Cerebellar nuclear complex (tissue), 1 donor: ENCODE results near the gene BYSL.
A peak's percentile ranks its signal among the peaks of the same experiment; 100 is the strongest.

Source experiments
- DNase-seq, 2 experiments: peaks; one replicate each; lab custom pipeline; 2025; lab: John Stamatoyannopoulos, UW

BYSL gene

GRCh38 chr6:41920921-41921711 is at the start of gene BYSL, which contains the start of gene MED20:
TSS of gene BYSL (plus strand) at chr6:41921499. CDS start at chr6:41921563, 64 bp downstream.
TSS of gene MED20 (minus strand) at chr6:41921139. CDS start at chr6:41921018, 121 bp downstream.
- DNase-seq, result peak; percentile 18 to 90

- no peak for DNase-seq
Measured at GRCh38 chr6:41871691-41872090, 49.6 kb upstream of the BYSL start.

DNA sequence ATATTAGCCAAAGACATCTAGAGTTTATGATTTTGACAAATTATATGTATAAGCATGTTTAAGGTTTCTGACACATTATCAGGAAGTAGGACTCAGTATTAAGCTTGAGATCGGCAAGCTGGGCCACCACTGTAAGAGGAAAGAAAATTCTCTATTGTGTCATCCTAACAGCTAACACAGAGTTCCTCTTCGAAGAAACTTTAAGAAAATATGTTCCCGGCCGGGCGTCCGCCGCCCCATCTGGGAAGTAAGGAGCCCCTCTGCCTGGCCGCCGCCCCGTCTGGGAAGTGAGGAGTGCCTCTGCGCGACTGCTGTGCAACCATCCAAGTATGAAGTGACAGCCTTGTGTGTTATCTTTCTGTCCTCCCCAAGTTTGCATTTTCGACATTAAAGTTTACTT is 49.2 kb upstream of the BYSL start:
- DNase-seq, result no peak

DNA sequence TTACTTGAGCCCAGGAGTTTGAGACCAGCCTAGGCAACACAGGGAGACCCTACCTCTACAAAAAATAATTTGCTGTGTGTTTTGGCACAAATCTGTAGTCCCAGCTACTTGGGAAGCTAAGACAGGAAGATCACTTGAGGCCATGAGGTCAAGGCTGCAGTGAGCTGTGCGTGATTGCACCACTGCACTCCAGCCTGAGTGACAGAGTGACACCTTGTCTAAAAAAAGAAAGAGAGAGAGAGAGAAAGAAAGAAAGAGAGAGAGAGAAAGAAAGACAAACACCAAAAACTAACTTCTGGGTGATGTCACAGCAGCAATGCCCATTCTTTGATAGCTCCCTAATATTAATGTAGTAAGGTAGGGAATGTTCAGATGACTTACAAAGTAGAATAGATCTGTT is 46.6 kb upstream of the BYSL start:
- DNase-seq, result no peak

DNA sequence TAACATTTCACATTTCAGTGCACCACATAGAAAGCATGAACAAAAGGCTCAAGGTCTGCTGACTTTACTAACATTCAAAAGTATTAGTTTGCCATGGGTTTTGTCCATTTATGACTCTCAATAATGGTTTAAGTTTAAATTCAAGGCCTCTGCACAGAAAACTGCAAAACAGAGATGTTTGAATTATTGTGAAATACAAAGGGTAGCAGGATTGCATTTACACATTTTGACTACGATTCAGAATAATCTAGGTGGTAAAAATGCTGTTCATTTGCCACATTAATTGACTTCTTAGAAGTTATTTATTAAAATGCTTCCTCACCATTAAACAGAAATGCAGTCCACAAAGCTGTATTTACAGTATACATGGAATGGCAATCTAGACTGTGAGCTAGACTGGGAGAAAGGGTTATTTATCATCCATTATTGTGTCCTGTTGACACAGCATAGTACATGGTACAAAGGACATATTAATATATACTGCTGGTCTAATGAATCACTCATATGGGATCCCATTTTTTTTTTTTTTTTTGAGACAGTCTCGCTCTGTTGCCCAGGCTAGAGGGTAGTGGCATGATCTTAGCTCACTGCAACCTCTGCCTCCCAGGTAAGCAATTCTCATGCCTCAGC is 44.1 kb upstream of the BYSL start:
- no peak for DNase-seq

DNA sequence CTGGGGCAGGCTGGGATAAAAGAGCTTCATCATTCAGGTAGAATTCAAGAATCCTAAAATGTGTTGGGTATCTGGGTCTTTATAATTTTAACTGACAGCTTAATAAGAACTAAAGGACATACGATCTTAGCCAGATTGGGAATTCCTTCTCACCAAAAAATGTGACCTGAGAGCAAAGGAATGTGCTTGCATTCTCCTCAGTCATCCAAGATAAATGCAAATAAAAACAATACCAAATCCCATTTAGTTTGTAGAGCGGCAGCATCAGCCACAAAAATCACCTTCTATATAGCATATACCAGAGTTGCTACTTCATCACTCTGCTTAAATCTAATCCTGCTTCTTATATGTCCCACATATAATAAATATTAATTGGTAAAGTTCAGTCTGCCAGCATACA is 43.1 kb upstream of the BYSL start:
- no peak for DNase-seq

- no peak for DNase-seq
Measured at GRCh38 chr6:41878961-41879405, 42.3 kb upstream of the BYSL start.

DNA sequence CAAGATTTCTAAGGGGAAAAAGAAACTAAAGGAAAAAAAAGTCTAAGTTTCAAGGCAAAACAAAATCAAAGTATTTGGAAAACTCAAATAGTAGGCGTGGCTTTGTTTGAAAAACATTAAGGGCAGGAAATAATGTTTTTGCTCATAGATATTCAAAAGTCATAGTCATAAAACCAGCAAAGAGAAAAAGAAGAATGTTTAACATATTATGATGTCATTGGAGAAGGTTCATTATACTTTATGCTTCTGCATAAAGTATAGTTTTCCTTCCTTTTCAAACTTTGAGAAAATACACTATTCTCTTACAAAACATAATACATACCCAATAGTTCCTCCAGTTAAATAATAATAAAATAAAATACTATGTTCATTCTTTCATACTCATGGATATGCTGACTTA is 39.8 kb upstream of the BYSL start:
- DNase-seq, result no peak

- no peak for DNase-seq
Measured at GRCh38 chr6:41884957-41885356, 36.3 kb upstream of the BYSL start.

DNA sequence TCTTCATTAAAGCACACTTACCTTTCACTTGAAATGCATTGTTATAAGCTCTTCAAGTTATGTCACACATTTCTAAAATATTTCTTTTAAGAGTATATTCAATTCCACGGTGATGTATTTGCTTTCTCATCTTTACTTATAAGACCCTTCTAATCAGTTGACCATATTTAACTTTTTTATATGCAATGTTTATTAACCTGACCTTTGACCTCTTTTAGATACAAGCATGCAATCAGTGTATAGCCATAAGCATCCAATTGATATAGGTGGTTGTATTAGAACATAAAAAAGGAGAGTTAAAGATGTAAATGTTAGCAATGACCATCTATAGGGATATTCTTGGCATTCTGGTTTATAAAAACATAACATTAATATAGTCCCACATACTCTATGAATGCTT is 35.4 kb upstream of the BYSL start:
- DNase-seq, result no peak

DNA sequence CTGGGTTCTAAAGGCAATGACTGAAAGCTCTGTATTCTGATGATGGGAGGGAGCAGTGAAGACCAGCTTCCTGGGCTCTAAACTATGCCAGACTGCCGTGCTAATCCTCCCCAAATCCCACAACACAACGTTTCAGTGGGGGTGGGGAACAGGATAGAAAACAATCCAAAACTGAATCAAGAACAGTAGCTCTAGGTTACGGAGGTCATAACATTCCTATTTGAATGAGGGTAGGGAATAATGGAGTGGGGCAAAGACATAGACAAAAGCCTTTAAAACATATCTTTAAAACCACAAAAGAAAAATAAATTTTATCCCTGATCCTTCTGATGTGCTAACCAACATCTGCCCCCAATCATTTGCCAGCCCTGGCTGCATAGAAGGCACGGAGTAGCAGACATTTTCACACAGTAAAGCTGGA is 34.0 kb upstream of the BYSL start:
- DNase-seq, result no peak

GRCh38 chr6:41892921-41893564 is 28.3 kb upstream of the BYSL start:
- DNase-seq, result no peak

DNA sequence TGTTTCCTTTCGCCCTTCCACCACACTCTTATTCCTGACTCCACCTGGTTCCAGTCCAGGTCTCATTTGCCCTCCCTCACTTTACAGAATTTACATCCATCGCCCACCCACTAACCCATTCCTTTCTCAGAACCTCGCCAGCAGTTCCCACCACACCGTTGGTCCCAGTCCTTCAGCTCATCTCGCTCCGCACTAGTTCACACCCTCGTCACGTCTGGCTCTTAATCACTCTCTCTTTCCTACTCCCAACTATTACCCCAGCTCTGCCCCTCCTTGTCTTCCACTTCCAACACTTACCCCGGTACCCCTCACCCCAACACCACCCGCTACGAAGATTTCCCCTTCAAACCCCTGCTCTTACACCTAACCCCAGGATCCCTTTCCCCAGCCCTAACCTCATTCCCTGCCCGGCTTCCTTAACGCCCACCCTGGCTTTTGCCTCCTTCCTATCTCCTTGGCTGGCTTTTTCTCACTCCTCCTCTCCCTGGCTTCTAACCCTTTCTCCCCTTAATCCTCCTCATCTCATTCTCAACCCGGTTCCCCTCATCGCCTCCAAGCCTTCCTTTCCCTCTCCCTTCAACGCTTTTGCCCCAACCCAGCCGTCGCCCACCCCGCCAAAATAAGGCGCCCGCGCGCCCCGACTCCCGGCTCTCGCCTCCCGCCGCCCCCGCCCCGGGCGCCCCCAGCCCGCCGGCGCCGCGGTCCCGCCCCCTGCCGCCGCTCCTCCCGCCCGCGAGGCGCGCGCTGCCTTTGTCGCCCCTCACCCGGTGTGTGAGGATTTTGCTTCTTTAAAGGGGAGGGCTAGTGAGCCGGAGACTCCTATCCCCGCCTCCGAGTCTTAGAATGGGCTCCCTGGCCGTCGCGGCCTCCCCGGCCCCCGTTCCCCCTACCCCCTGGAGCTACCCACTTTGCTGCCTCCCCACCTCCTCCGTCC is 26.7 kb upstream of the BYSL start:
- no peak for DNase-seq

DNA sequence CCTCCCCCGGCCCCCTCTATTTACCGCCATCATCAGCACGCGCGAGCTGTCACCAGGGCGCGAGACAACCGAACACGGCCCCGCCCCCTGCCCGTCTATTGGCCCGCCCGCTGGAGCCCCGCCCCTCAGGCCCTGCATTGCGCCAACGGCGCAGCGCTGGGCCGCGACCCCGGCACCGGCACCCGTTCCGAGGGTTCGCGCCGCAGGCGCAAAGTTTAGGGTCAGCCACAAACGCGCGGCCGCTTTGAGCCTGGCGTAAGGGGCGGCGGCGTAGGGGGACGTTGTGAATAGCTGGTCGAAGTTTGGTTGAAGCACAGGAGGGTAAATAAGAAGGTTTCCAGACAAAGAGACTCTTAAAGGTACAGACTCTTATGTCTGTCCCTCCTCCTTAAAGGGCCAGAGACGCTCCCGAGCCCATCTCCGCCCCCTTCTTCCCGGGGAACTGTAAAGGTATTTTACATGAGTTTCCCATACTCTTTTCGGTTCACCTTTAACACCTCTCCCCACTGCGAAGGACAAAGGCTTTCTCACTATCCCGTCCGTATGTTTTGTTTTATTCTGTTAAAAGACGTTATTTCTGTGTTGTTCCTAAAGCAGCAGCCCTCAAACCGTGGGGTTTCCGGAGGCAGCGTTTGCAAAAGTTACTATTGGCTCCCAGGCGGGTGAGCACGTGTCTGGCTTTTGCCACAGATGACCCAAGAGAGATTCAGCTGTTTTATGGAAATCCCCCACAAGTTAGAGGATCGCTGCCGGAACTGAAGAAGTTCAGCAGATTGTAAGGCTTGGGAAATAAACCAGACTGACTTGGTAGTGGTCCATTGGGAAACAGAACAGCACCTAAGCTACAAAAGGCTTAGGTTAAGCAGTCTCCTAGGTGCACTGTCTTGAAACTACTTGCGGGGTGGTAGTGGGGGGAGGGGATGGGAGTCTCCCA is 25.7 kb upstream of the BYSL start, which contains the start of gene USP49:
USP49 (minus strand) TSS at position 76 of the 934 bp plus-strand sequence. CDS start 88,392 bp downstream, outside the sequence.
- peak in 1 of 2 experiments; percentile 35 for DNase-seq

DNA sequence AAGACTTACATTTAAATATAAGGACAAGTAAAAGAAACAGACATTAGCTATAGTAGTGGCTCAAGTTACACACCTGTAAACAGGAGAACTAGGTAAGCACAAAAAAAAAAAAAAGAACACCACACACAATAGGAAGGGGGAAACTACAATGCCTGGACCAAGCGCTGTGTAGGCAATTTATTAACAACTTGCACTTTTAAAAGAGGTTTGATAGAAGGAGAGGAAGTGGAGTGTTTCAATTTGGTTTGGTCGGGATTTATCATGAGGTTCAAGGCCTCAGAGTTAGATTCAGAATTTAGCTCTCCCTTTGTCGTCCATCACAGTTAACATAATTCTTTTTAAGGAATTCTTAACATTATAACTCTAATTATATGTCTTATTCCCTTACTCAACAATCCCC is 25.0 kb upstream of the BYSL start:
- DNase-seq, result no peak

DNA sequence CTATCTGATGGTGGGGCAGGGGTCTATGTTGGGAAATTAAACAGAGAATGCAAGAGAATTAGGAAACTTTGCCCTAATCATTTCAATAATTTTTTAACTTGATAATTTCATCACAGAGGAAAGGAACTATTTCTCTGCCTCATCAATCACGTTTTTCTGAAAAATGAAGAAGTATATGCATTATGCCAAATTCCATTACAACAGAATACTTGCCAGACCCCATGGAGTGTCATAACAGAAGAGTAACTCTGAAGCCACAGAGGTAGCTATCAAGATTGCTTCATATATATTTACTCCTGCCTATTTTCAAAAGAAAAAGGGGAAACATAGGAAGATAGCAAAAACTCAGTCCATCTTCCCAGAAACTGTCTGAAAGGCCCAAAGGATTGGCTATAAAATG is 20.4 kb upstream of the BYSL start:
- DNase-seq, result no peak

- no peak for DNase-seq
Measured at GRCh38 chr6:41901882-41902519, 19.3 kb upstream of the BYSL start.

- no peak for DNase-seq
Measured at GRCh38 chr6:41909727-41910126, 11.6 kb upstream of the BYSL start.

GRCh38 chr6:41914343-41914742 is 7.0 kb upstream of the BYSL start:
- DNase-seq, result no peak
